NT2/D1 (cell line): ENCODE results near the gene KMT2B.

Experiments
- DNase-seq: peaks from one replicate; pipeline ENCODE4 v3.0.0-alpha.2; 2011; ENCODE audit warnings: low read depth, low spot score
- H3K27me3 ChIP-seq: 2 replicates; pipeline ENCODE4 v1.6.0; 2011; ENCODE audit warnings: mild to moderate bottlenecking; ENCODE audit not compliant: insufficient read length, insufficient read depth
- H3K36me3 ChIP-seq: 2 replicates; pipeline ENCODE4 v1.6.1; 2011; ENCODE audit warnings: mild to moderate bottlenecking, low read length, mixed read lengths; ENCODE audit not compliant: insufficient read depth, insufficient read length
- H3K4me1 ChIP-seq: 2 replicates; pipeline ENCODE4 v1.5.1; 2011; ENCODE audit not compliant: insufficient read depth, insufficient read length
- H3K4me3 ChIP-seq: 2 replicates; pipeline ENCODE4 v1.5.1; 2011; ENCODE audit warnings: low read depth; ENCODE audit not compliant: insufficient read length
- H3K9ac ChIP-seq: 2 replicates; pipeline ENCODE4 v1.6.0; 2011; ENCODE audit warnings: low read depth; ENCODE audit not compliant: insufficient read length
- H3K9me3 ChIP-seq: 2 replicates; pipeline ENCODE4 v1.5.1; 2011; ENCODE audit warnings: mild to moderate bottlenecking, low read length; ENCODE audit not compliant: insufficient read depth
- SUZ12 ChIP-seq: IDR thresholded peaks from 2 replicates; pipeline ENCODE4 v1.6.1; 2011; ENCODE audit not compliant: insufficient read length, insufficient read depth; ENCODE audit errors: extremely low read depth
- YY1 ChIP-seq: IDR thresholded peaks from 2 replicates; pipeline ENCODE4 v1.6.1; 2011; ENCODE audit not compliant: insufficient read length, insufficient read depth
- ZNF274 ChIP-seq: IDR thresholded peaks from 2 replicates; pipeline ENCODE4 v1.6.1; 2011; ENCODE audit warnings: mild to moderate bottlenecking, low read depth, low read length

The KMT2B gene

DNA sequence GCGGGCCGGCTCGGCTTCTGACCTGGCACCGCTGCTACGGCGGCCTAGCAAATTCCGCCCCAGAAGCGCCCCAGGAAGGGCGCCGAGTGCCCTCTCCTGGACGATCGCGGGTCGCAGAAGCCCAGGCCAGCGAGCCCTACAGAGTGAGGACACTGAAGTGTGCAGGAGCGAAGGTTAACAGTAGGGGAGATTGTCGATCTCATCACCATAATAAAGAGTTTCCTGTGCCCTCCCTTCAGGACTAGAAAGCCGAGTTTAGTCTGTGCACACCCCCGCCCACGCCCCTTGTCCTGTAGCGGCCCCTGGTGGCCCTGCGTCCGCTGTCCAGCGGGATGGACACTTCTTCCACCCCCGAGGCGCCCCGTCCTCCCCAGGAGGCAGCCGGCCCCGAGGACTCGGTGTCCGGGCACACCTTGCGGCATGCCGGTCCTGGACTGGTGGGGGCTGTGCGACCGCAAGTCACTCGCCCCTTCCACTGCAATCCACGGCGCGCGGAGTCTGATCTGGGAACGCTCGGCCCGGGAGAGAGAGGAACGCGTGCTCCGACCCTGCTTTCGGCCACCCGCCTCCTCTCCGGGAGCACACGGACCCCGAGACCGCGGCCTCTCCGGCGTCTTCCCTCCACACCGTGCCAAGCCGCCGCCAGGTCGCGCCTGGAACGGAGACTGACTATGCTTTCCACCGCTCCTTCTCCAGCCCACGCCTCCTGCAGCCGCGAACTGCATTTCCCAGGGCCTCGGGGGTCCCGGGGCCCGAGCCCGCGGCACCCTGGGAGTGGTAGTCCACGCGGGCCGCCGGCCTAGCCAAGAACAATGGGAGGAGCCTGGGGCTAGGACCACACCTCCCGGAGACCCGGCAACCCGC lies 770 bp upstream of the KMT2B start:
- no peaks in the 10 kb centered on the region for H3K27me3 ChIP-seq
- peak; percentile 89 for DNase-seq
- TF ChIP-seq SUZ12 (no peak), ZNF274 (no peak)

DNA sequence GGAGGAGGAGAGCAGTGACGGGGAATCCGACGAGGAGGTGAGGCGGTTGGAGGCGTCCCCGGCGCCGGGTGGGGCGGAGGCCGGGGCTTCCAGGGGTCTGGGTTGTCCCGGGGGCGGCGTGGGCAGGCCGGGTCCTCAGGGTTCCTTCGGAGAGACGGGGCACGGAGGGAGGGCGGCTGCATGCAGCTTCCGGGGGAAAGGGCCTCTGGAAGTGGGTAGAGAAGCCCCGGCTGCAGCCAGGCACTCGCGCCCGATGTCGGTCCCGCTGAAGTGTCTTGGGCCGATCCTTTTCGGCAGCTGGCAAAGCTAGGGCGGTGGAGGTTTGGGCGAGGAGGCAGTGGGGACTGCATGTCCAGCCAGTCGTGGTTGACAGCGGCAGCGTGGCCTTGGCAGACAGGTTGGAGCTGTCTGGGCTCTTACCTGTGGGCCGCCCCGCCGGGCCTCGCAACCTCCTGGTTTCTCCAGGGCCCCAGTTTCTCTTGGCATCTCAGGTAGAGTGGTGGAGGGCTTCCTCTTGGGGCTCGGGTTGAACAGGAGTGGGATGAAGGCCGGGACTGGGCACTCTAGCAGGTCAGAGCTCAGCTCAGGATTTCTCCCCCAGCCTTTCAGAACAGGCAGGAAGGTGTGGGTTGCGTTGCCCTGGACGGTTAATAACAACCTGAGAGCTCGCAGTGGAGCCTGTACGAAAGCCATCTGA lies 690 bp downstream of the KMT2B start:
- H3K9me3 ChIP-seq = no peaks in the 10 kb centered on the region
- H3K36me3 ChIP-seq = peaks cover 37% of the 10 kb centered on the region
- peak overlapping the region; percentile 90 for H3K4me3 ChIP-seq
- TF ChIP-seq ZNF274 (no peak), YY1 (no peak), SUZ12 (no peak)
- H3K4me1 ChIP-seq = peaks cover 9% of the 10 kb centered on the region
- H3K9ac ChIP-seq = peak overlapping the region; percentile 90
- DNase-seq = no peak
- no peaks in the 10 kb centered on the region for H3K27me3 ChIP-seq

More for the DNA sequence above, 770 bp upstream of the KMT2B start:
- Histone ChIP-seq H3K4me1 (peaks cover 12% of the 10 kb centered on the region), H3K36me3 (peaks cover 23% of the 10 kb centered on the region), H3K4me3 (peak overlapping the region; percentile 85), H3K9ac (peak overlapping the region; percentile 94), H3K9me3 (no peaks in the 10 kb centered on the region)

DNA sequence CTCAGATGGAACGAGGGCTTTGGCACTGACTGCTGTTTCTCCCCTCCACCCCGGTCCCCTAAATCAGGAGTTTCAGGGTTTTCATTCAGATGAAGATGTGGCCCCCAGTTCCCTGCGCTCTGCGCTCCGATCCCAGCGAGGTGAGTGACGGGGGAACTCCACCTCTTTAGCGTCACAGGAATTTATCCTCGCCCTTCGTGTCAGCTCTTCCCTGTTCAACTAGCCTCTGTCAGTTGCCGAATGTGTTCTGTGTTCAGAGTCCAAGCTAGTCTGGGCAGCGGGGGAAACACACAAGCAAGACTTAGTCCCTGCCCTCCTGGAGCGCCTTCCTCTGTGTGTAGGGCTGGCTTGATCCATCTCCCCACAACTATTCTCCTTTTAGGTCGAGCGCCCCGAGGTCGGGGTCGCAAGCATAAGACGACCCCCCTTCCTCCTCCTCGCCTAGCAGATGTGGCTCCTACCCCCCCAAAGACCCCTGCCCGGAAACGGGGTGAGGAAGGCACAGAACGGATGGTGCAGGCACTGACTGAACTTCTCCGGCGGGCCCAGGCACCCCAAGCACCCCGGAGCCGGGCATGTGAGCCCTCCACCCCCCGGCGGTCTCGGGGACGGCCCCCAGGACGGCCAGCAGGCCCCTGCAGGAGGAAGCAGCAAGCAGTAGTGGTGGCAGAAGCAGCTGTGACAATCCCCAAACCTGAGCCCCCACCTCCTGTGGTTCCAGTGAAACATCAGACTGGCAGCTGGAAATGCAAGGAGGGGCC lies 1.8 kb downstream of the KMT2B start:
- Histone ChIP-seq H3K9me3 (no peaks in the 10 kb centered on the region), H3K36me3 (peaks cover 48% of the 10 kb centered on the region), H3K4me1 (peaks cover 9% of the 10 kb centered on the region), H3K27me3 (no peaks in the 10 kb centered on the region), H3K9ac (peak overlapping the region; percentile 90), H3K4me3 (no peak overlapping the region)
- no peak for DNase-seq
- no peak for TF ChIP-seq ZNF274
- no peak for TF ChIP-seq YY1

DNA sequence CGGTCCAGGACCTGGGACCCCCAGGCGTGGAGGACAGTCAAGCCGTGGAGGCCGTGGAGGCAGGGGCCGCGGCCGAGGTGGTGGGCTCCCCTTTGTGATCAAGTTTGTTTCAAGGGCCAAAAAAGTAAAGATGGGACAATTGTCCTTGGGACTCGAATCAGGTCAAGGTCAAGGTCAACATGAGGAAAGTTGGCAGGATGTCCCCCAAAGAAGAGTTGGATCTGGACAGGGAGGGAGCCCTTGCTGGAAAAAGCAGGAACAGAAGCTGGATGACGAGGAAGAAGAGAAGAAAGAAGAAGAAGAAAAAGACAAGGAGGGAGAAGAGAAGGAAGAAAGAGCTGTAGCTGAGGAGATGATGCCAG lies 2.3 kb downstream of the KMT2B start:
- peaks cover 54% of the 10 kb centered on the region for H3K36me3 ChIP-seq
- no peaks in the 10 kb centered on the region for H3K27me3 ChIP-seq
- TF ChIP-seq ZNF274 (no peak), YY1 (no peak), SUZ12 (no peak)
- no peak for DNase-seq
- H3K4me3 ChIP-seq = no peak overlapping the region
- peaks cover 8% of the 10 kb centered on the region for H3K4me1 ChIP-seq
- no peaks in the 10 kb centered on the region for H3K9me3 ChIP-seq
- H3K9ac ChIP-seq = no peak overlapping the region

DNA sequence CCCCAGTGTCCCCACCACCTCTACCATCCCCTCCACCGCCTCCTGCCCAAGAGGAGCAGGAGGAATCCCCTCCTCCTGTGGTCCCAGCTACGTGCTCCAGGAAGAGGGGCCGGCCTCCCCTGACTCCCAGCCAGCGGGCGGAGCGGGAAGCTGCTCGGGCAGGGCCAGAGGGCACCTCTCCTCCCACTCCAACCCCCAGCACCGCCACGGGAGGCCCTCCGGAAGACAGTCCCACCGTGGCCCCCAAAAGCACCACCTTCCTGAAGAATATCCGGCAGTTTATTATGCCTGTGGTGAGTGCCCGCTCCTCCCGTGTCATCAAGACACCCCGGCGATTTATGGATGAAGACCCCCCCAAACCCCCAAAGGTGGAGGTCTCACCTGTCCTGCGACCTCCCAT lies 2.8 kb downstream of the KMT2B start:
- TF ChIP-seq SUZ12 (no peak), YY1 (no peak), ZNF274 (no peak)
- peaks cover 59% of the 10 kb centered on the region for H3K36me3 ChIP-seq
- no peaks in the 10 kb centered on the region for H3K27me3 ChIP-seq
- DNase-seq = no peak
- H3K9ac ChIP-seq = no peak overlapping the region
- peaks cover 3% of the 10 kb centered on the region for H3K4me1 ChIP-seq
- H3K9me3 ChIP-seq = no peaks in the 10 kb centered on the region
- no peak overlapping the region for H3K4me3 ChIP-seq

DNA sequence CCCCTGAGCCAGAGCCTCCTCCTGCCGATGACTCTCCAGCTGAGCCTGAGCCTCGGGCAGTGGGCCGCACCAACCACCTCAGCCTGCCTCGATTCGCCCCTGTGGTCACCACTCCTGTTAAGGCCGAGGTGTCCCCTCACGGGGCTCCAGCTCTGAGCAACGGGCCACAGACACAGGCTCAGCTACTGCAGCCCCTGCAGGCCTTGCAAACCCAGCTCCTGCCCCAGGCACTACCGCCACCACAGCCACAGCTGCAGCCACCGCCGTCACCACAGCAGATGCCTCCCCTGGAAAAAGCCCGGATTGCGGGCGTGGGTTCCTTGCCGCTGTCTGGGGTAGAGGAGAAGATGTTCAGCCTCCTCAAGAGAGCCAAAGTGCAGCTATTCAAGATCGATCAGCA lies 3.6 kb downstream of the KMT2B start:
- DNase-seq = no peak
- Histone ChIP-seq H3K27me3 (no peaks in the 10 kb centered on the region), H3K36me3 (peaks cover 66% of the 10 kb centered on the region), H3K4me3 (no peak overlapping the region), H3K9ac (no peak overlapping the region), H3K9me3 (no peaks in the 10 kb centered on the region), H3K4me1 (no peaks in the 10 kb centered on the region)
- TF ChIP-seq SUZ12 (no peak), YY1 (no peak), ZNF274 (no peak)

DNA sequence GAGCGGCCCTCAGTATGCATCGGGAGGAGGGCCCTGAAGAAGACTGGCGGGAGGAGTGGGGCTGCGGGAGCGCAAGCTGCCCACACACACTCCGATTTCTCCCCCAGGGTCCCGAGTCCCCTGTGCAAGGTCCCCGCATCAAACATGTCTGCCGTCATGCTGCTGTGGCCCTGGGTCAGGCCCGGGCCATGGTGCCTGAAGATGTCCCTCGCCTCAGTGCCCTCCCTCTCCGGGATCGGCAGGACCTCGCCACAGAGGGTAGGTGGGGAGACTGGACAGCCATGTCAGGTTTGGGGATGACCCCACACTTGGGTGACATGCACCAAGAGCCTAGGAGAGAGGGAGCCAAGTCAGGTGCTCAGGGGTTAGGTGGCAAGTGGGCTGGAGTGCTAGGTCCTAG lies 4.7 kb downstream of the KMT2B start:
- no peak for DNase-seq
- H3K9ac ChIP-seq = no peak overlapping the region
- H3K36me3 ChIP-seq = peaks cover 74% of the 10 kb centered on the region
- H3K9me3 ChIP-seq = no peaks in the 10 kb centered on the region
- H3K4me1 ChIP-seq = no peaks in the 10 kb centered on the region
- H3K27me3 ChIP-seq = no peaks in the 10 kb centered on the region
- no peak for TF ChIP-seq YY1
- no peak for TF ChIP-seq ZNF274
- TF ChIP-seq SUZ12 = no peak
- no peak overlapping the region for H3K4me3 ChIP-seq
